Ecto neural progenitor cell (in vitro differentiated cells): ENCODE data around the gene WDR27.
"Not testable (repeated sequence)": the region's sequence is repeated elsewhere in the genome, so short reads cannot be mapped to it uniquely, and the experiment has no call there.

Experiments
- DNase-seq: peaks from one replicate; pipeline ENCODE4 v3.0.0-alpha.2; 2018; ENCODE audit warnings: low spot score

Gene WDR27

DNA sequence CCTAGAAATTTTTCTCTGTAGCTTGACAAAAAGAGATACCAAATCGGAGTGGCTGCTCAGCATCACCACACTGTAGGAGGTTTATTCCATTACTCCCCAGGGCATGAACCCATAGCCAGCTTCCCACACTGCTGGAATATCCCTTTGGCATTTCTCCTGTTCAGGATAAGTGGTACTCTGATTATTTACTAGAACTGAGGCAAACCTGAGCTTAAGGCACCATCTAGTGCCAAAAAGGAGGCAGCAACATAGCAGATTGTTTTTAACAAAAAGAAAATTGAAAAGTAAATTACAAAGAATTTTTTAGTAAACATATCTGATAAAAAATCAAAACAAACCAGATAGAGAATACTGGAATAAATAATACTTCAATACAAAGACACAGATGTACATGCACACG lies 181.7 kb downstream of the WDR27 start:
- no peak for DNase-seq

DNA sequence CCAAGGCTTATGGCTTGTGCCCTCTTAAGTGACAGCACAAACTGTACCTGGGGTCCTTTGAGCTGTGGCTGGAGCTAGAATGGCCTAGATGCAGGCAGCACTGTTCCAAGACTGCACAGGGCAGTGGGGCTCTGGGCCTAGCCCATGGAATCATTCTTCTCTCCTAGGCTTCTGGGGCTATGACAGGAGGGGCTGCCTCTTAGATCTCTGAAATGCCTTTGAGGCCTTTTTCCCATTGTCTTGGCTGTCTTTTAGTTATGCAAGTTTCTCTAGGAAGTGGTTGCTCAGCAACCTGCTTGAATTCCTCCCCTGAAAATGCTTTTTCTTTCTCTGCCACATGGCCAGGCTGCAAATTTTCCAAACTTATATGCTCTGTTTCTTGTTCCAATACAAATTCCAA lies 183.4 kb downstream of the WDR27 start:
- DNase-seq, result no peak

DNA sequence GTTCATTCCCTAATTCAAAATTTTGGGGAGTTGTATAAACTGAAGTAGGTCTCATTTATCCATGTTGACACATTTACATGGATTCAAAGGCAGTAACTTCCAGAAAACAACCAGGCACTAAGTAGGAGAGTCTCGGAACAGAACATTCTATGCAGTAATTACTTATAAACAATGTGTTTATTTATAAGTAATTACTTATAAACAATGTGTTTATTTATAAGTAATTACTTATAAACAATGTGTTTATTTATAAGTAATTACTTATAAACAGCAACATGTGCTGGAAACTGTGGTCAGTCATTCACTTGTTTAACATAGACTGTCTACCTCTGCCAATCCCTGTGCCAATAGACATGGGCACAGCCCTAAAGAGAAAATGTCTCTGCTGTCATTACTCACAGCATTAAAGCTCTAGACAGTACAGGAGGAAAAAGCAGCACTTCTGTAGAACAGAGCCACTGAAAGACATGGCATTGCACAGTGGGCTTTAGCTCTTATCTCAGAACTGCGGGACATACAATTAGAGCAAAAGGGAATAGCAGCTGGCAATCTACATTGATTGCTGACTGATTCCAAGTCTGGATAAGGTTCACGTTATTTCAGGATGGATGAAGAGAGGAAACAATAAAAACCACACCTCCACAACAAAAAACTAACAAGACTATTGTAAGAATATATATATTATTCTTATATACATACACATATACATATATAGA lies 188.2 kb downstream of the WDR27 start:
- no peak for DNase-seq

DNA sequence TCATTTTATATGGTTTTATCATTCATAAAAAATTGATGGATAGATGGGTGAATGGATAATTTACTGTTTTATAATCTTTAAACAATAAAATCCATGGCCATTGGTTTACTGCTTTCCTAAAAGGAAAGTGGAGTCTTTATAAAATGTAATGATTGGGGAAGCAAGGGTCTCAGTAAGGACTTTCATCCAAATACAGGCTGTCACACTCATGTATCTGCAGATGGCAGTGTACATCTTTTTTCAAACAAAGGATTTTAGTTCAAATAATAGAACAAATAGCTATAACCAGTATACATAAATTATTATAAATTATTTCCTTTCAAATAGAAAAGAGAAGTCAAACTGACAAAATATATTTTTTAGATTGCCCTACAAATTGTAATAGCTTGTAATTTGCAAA lies 190.0 kb downstream of the WDR27 start:
- not testable (repeated sequence) for DNase-seq

DNA sequence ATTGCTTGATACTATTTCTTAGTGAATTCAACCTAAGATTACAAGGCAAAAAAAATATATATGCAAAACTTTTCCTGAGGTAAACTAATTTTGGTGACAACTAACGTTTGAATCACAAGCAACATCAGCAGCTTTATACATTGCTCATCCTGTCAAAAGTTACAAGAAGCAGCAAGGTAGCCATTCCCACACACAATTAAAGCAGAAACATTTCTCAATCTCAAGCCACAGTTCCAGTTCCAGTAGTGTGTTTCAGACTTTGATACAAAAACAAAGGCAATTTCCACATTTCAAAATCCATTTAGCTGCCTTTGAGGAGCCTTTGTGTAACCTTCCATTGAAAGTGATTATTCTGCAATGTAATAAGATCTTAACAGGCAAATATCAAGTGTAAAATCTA lies 191.0 kb downstream of the WDR27 start:
- DNase-seq, result no peak

- no peak for DNase-seq
These were observed 193.4 kb downstream of the WDR27 start for GRCh38 chr6:169508452-169508851.

DNA sequence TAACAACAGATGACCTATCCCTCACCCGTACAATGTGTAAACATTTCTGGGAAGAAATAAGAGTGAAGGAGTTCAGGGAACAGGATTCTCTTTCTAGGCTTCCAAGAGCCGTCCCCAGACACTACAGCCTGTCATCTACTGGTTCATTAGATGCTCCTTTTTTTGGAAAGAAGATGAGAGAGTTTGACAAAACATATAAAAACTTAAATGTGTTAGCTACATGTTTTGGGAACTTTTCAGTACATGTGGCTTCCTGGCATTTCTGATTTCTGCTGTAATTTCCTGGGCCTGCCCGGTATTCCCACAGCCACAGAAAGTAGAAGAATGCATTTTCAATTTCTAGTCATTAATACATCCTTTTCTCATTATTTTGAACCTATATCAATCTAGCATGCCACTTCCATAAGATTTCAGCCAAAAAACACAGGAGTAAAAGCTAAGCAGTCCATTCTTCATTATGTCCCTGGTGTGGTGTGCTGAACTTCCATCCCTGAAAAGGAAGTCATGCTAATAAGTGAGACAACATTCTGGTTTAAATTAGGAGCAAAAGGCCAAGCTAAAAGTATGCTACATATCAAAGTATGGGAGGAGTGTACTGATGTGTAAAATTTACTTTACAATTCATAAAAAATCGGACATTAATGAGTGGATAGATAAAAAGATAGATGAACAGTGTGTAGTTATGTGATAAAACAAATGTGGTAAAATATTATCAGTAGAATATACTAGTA lies 198.2 kb downstream of the WDR27 start:
- DNase-seq, result no peak

- no peak for DNase-seq
These were observed 199.4 kb downstream of the WDR27 start for GRCh38 chr6:169502445-169502844.

DNA sequence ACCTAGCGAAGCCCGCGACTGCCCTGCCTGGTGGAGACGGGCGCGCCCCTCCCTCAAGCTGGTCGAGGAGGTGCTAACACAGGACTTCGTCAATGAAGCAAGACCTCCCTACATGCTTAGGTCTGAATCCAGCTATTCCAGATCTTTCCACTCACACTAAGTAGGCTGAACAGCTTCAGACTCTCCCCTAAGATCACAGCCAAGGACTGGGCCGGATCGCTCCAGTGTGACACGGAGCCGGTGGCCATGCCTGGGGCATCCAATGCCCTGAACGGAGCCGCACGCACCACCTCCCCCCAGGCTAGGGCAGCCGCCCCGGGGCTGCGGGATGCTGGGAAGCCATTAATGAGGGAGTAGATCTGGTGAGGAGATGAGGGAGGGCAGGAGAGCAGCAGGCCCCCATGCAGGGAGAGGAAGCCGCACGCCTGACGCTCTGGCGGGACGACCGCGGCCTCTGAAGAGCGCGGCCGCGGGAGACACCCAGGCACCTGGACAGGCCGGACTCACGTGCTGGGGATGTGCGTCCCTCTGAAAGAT lies 200.0 kb downstream of the WDR27 start:
- DNase-seq, result no peak

- DNase-seq, result no peak
These were observed 200.7 kb downstream of the WDR27 start for GRCh38 chr6:169501128-169501527.

DNA sequence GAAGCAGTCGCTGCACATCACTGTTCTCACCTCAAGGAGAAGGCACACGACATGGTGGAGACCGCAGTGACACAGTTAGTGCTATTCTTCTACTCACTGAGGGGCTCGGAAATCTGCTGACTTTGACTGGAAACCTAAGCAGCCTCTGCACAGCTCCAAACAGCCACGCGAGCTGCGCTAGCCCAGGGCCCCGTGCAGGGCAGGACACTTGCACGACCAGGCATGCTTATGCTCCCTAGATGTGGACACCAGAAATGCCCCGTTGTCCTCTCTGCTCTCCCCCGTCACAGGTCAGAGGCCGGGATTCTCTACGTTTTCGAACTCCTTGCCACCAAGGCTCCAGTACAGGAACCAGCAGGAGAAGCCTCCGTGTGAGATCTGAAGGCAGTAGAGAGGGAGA lies 201.1 kb downstream of the WDR27 start:
- DNase-seq, result no peak

GRCh38 chr6:169499848-169500247 lies 202.0 kb downstream of the WDR27 start:
- DNase-seq, result no peak

DNA sequence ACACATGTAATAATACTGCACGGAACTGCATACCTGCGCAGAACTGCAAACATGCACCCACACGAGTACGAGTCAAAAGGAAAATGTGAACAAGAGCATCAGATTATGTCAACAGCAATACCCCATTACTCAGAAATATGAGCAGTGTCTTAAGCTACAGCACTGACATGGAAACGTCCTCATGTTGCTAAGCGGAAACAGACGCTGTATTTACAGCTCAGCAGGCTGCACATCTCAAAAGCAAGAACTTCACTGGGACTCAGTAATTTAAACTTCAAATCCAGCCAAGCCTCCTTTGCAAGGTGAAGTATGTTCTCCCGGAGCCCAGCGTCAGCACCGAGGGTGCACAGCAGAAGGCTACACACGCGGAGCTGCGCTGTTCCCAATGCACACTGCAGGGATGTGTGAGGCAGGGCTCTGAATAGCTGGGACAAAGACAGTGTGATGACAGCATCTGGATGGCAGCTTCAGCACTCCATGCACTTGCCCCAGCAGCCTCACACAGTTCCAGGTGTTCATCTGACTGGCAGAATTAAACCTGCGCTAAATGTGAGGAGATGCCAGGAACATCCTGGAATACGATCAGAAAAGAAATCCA lies 202.8 kb downstream of the WDR27 start:
- no peak for DNase-seq

DNA sequence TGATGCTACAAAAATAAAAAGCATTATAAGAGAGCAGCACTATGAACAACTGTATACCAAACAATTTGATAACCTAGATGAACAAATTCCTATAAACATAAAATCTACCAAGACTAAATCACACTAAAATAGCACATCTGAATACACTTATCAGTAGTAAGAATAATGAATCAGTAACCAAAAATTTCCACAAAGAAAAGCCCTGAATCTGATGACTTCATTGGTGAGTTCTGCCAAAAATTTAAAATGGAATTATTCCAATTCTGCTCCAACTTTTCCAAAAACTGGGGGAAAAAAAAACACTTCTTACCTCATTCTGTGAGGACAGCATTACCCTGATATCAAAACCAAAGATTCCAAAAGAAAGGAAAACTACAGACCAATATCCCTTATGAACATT lies 206.2 kb downstream of the WDR27 start:
- DNase-seq, result no peak

DNA sequence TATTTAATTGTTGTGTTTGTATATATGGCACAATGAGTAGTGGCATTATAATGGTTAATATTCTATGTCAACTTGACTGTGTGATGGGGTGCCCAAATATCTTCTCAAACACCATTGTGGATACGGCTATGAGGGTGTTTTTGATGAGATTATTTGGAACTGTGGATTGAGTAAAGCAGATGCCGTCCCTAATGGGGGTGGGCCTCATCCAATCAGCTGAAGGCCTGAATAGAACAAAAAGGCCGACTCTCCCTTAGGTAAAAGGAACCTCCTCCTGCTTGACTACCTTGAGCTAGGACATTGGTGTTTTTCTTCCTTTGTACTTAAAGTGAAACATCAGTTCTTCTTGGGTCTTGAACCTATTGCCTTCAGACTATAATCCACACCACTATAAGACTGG lies 207.8 kb downstream of the WDR27 start:
- no peak for DNase-seq

DNA sequence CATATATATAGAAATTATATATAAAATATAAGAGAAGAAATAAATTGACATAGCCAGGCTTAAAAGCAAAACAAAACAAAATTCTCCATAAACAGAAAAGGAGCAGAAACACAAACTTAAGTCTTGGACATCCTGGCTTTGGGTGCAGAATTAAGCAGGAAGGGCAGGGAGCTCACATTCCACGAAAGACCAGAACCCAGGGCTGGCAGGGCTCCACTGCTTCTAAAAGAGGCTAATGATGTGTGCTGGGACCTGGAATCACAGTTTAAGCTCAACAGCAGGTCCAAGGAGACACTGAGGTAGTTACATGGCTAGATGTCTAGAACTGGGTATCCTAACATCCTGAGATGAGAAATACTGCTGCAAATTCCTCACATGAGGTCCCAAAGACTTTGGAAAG lies 210.3 kb downstream of the WDR27 start:
- DNase-seq, result no peak

- DNase-seq, result no peak
These were observed 211.0 kb downstream of the WDR27 start for GRCh38 chr6:169490830-169491229.

DNA sequence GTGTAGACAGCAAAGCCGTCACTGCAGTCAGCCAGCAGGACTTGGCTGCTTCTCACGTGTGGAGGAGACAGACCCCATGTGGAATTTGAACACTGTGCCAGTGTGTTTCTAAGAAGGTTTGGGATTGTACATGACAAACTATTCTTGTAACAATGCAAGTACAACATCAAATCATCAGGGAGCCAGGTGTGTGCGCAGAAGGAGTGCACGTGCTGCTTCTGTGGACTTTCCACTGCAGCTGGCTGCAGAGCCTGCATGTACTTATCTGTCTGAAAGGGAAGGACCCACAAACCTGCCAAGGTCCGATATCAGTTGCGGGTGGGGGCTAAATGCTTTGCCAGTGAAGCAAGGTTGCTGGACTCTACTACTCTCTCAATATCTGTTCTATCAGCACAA lies 211.6 kb downstream of the WDR27 start:
- DNase-seq, result no peak

DNA sequence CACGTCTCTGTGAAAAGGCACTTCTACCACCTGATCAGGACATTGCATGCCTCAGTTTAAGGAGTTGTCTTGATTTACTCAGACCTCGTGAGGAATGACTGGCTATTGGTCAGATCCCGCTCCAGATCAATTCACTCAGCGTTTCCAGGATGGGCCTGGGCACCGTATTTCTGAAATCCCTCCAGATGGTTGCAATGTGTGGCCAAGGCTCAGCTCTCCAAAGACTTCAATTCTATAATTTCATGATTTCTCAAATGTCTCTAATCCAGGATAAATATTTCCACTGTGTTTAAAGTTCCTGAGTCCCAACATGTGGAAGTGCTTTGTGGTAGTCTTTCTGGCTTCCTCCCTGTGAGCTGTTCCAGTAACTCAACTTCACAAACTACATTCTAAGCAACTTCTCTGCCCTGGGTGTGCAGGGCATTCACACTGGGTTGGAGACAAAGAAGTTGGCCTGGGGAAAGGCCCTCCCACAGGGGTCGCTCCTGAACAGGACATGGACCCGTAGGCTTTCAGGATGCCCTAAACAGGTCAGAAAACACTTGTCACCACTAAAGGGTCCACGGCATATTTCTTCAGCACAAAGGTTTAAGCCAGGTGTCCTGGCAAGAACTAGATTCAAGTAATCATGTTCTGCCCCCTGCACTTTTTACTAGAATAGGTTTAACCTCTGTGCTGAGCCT lies 212.1 kb downstream of the WDR27 start:
- no peak for DNase-seq

- no peak for DNase-seq
These were observed 214.0 kb downstream of the WDR27 start for GRCh38 chr6:169487579-169488436.

GRCh38 chr6:169479783-169480495 lies 221.9 kb downstream of the WDR27 start:
- DNase-seq, result no peak
